DOHH2 (cell line): ENCODE results near the gene STK32B.

Source experiments
- CTCF ChIP-seq: fragments of 200-600 bp; sonication (generic); IDR thresholded peaks from one replicate; pipeline ENCODE4 v1.5.1; 2014; ENCODE audit warnings: antibody characterized with exemption, mild to moderate bottlenecking, low read depth, low read length; ENCODE audit not compliant: poor library complexity, severe bottlenecking
- EZH2phosphoT487 ChIP-seq: fragments of 200-600 bp; sonication (generic); IDR thresholded peaks from 2 replicates; pipeline ENCODE4 v1.6.1; 2017; ENCODE audit warnings: borderline replicate concordance, mild to moderate bottlenecking, antibody characterized with exemption, low read length, moderate library complexity, mixed read lengths

GRCh38 chr4:5098176-5098575 is 46.9 kb downstream of the STK32B start:
- TF ChIP-seq CTCF: no peak
- TF ChIP-seq EZH2phosphoT487: no peak
